ENCODE results near the gene CA5A. TPM values are rescaled to one million over a fixed set of nuclear protein-coding genes. Genes with fewer than 3 reads are reported as not detected.
A peak's percentile ranks its signal among the peaks of the same experiment; 100 is the strongest.
"Not testable (repeated sequence)": the region's sequence is repeated elsewhere in the genome, so short reads cannot be mapped to it uniquely, and the experiment has no call there.

CA5A gene
- total RNA-seq, 2 experiments from 2014 or later: not detected

DNA sequence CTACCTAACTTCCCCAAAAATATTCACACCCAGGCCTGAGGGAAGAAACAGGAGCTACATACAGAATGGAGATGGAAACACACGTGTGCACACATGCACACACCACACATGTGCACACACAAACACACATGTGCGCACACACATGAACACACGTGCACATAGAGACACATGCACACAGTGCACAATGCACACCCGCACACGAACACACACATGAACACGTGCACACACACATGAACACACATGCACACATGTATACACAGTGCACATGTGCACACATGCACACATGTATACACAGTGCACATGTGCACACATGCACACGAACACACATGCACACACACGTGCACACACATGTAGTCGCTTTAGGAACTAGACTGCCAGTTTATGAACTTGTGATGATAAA is 18.8 kb downstream of the CA5A start:
- ATAC-seq: no peak
- Mint-ChIP-seq H3K36me3 (ENCODE audit: low read depth) (no peaks in the 10 kb centered on the region), H3K4me1 (ENCODE audit: low read depth) (peaks cover 2% of the 10 kb centered on the region), H3K27ac (no peak overlapping the region), H3K4me3 (no peak overlapping the region), H3K27me3 (ENCODE audit: low read depth) (peaks cover 6% of the 10 kb centered on the region), H3K9me3 (ENCODE audit: insufficient read depth) (no peaks in the 10 kb centered on the region)
- CTCF ChIA-PET: no interaction called here
- POLR2A ChIA-PET: no interaction called here
- DNase-seq: no peak

DNA sequence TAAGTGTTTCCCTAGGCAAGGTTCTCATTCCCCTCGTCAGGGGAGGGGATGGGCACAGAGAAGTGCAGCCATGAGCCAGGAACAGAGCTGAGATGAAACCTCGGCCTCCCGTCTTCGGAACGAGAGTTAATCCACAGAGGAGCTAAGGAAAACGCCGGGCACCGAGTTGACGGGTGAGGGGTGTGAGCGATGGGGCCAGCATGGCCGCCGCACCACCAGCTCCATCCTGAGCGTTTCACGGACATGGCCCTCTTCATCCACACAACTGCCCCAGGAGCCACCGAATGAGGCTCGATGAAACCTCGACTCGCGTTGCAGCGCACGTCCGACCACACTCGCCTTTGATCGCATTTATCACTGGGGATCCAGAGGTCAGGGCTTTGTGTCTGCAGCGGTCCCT is 21.5 kb downstream of the CA5A start:
- no peaks in the 10 kb centered on the region for H3K36me3 Mint-ChIP-seq (ENCODE audit: low read depth)
- POLR2A ChIA-PET: no interaction called here
- no peak overlapping the region for H3K4me3 Mint-ChIP-seq
- H3K9me3 Mint-ChIP-seq (ENCODE audit: insufficient read depth): no peaks in the 10 kb centered on the region
- no peak for DNase-seq
- CTCF ChIA-PET: interaction anchor here (1.3 to 2.1 kb wide), 2 partner anchors 9 to 136 kb away, joined by 4 to 10 read pairs; no protein-coding TSS in a partner anchor
- ATAC-seq: no peak
- H3K4me1 Mint-ChIP-seq (ENCODE audit: low read depth): peaks cover 6% of the 10 kb centered on the region
- no peak overlapping the region for H3K27ac Mint-ChIP-seq
- peaks cover 6% of the 10 kb centered on the region for H3K27me3 Mint-ChIP-seq (ENCODE audit: low read depth)

DNA sequence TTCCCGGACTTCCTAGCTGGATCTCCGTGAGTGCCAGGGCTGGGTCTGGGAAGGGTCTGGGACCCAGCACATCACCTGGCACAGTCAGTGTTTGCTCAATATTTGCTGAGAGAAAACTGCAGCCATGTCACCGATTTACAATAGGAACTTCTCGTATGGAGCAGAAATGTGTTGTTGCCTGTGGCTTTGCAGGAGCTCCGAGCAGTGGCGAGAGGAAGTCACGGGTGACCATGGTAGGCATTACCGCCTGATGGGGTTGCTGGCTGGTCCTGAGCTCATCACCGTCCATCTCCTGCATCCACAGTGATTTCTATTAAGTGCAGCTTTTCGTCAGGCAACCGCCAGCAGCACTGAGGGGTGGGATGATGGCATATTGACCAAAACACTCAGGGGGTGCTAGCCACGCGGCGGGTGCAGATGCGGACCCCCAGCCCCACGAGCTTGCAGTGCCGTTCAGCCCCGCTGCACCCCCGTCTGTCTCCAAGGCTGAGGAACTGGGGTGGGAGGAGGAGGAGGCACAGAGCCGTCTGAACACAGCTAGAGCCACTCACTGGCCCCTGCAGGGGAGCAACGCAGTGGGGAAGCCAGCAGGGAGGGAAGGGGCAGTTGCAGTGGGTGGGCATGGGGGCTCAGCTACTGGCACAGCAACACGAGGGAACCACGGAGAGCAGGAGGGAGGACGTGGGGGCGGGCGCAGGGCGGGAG is 22.2 kb downstream of the CA5A start:
- not testable (repeated sequence) for H3K36me3 Mint-ChIP-seq (ENCODE audit: low read depth); H3K27ac Mint-ChIP-seq; ATAC-seq; H3K4me3 Mint-ChIP-seq; H3K9me3 Mint-ChIP-seq (ENCODE audit: insufficient read depth); H3K27me3 Mint-ChIP-seq (ENCODE audit: low read depth); DNase-seq
- ChIA-PET POLR2A (interaction anchor here (1.3 kb wide), 1 partner anchor 135 kb away, joined by 3 read pairs; no protein-coding TSS in a partner anchor), CTCF (interaction anchor here (1.3 to 2.1 kb wide), 2 partner anchors 9 to 135 kb away, joined by 4 to 10 read pairs; no protein-coding TSS in a partner anchor)
- H3K4me1 Mint-ChIP-seq (ENCODE audit: low read depth): peaks cover 11% of the 10 kb centered on the region

DNA sequence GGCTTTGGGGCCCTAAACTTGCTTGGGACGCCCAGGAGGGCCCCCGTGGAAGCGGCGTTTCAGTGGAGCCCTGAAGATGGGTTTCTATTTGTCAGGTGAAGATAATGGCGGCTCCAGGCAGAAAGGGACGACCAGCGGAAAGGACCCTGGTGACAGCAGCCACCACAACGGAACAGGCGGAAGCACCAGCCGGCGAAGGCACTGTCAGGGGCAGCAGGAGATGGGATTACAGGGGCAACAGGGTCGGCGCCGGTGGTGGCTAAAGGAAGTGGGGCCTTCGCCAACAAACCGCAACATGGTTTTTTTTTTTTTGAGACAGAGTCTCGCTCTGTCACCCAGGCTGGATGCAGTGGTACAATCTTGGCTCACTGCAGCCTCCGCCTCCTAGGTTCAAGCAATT is 23.6 kb downstream of the CA5A start:
- ATAC-seq; H3K36me3 Mint-ChIP-seq (ENCODE audit: low read depth); H3K9me3 Mint-ChIP-seq (ENCODE audit: insufficient read depth); H3K27ac Mint-ChIP-seq; CTCF ChIA-PET; DNase-seq; H3K27me3 Mint-ChIP-seq (ENCODE audit: low read depth); POLR2A ChIA-PET: not testable (repeated sequence)
- H3K4me3 Mint-ChIP-seq: peak overlapping the region; percentile 15
- peaks cover 15% of the 10 kb centered on the region for H3K4me1 Mint-ChIP-seq (ENCODE audit: low read depth)

DNA sequence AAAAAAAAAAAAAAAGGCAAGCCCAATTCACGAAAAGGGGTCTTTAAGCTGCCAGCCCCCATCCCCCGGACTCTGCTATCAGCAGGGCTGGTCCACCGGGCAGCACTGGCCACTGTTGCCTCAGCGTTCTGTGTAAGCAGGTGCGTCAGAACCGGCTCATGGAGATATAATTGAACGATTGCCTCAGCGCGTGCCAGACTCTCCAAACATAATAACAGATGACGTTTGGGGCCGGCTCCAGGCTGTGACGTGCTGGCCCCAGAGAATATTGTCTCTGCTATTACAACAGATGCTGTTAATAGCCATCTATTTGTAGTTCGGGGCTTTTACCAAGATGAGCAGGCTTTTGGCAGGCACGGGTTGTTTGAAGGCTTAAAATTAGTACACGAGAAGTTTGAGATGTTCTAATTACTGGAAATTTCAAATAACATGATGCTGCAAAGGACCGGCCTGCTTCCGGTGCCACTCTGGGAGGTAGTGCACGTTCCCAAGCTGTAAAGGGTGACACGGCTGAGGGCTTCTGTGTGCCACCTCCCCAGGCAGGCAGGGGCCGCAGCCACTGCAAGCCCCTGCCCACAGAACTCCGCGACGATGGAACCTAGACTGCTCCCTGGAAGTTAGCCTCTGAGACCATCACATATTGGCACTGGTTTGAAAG is 25.1 kb downstream of the CA5A start:
- ChIA-PET CTCF (interaction anchor here (1.5 to 3.0 kb wide), 3 partner anchors 34 to 132 kb away, joined by 6 to 25 read pairs (median 10); no protein-coding TSS in a partner anchor), POLR2A (interaction anchor here (0.6 kb wide), 1 partner anchor 524 kb away, joined by 3 read pairs; no protein-coding TSS in a partner anchor)
- not testable (repeated sequence) for H3K4me3 Mint-ChIP-seq; H3K27ac Mint-ChIP-seq; H3K36me3 Mint-ChIP-seq (ENCODE audit: low read depth); DNase-seq; H3K27me3 Mint-ChIP-seq (ENCODE audit: low read depth); ATAC-seq; H3K9me3 Mint-ChIP-seq (ENCODE audit: insufficient read depth)
- H3K4me1 Mint-ChIP-seq (ENCODE audit: low read depth): peaks cover 15% of the 10 kb centered on the region

DNA sequence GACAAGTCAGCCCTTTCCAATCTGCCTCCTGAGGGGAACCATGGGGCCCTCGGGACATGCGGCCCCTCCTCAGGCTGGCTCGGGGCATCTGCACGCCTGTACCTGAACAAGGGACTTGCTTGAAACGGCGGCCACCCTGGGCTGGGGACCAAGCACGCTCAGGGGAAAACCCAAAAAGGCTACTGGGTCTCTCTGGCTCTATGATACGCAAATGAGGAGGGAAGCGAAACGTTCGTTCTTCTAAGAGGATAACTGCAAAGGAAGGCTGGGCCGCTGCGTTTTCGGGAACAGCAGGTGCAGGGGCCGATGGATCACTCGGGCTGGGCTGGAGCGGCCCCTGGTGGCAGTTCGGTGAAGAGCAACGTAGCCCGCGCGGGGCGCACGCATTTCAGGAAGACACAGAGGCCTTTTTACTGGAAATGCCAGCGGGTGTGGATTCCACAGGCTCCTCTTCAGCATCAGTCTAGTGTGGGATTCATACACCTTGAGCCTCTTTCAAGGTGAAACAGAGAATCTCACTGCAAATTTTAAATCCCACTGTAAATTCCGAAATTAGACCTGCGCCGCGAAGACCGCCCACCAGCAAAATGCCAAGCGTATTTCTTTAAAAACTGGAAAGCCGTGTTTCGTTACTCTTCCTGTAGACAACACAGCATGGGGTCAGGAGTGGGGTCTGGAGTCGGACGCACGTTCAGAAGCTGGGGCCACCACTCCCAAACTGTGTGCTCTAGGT is 27.0 kb downstream of the CA5A start:
- H3K27me3 Mint-ChIP-seq (ENCODE audit: low read depth); H3K36me3 Mint-ChIP-seq (ENCODE audit: low read depth); H3K9me3 Mint-ChIP-seq (ENCODE audit: insufficient read depth); H3K4me3 Mint-ChIP-seq; H3K27ac Mint-ChIP-seq: not testable (repeated sequence)
- ChIA-PET CTCF (interaction anchor here (0.9 to 4.5 kb wide), 10 partner anchors 11 to 130 kb away, joined by 3 to 31 read pairs (median 13); no protein-coding TSS in a partner anchor), POLR2A (interaction anchor here (0.6 to 0.9 kb wide), 2 partner anchors 34 to 41 kb away, joined by 3 read pairs; no protein-coding TSS in a partner anchor)
- ATAC-seq (peak; percentile 88), DNase-seq (peak; percentile 86)
- H3K4me1 Mint-ChIP-seq (ENCODE audit: low read depth): peaks cover 23% of the 10 kb centered on the region

DNA sequence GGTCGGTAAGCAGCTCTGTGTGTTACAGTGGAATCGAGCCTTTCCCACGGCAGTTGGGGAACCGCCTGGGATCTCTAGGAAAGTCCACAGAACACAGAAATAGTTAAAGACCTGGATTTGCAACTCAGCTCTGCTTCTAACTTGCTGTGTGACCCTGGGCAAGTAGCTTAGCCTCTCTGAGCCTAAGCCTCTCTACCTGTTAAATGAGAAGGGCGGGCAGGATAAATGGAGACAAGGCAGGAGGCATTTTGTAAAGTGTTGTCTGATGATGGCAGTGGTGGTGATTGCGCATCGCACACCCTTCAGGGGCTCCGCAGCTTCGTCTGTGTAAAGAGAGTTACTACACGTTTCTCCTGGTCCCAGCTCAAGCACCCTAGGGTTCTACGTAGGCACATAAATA is 28.2 kb downstream of the CA5A start:
- H3K9me3 Mint-ChIP-seq (ENCODE audit: insufficient read depth); H3K27ac Mint-ChIP-seq; DNase-seq; H3K4me3 Mint-ChIP-seq; H3K36me3 Mint-ChIP-seq (ENCODE audit: low read depth); H3K27me3 Mint-ChIP-seq (ENCODE audit: low read depth); ATAC-seq: not testable (repeated sequence)
- ChIA-PET POLR2A (interaction anchor here (0.6 to 0.7 kb wide), 2 partner anchors 36 to 51 kb away, joined by 3 read pairs; no protein-coding TSS in a partner anchor), CTCF (interaction anchor here (0.7 to 4.5 kb wide), 6 partner anchors 10 to 129 kb away, joined by 3 to 31 read pairs (median 16); no protein-coding TSS in a partner anchor)
- peaks cover 25% of the 10 kb centered on the region for H3K4me1 Mint-ChIP-seq (ENCODE audit: low read depth)

DNA sequence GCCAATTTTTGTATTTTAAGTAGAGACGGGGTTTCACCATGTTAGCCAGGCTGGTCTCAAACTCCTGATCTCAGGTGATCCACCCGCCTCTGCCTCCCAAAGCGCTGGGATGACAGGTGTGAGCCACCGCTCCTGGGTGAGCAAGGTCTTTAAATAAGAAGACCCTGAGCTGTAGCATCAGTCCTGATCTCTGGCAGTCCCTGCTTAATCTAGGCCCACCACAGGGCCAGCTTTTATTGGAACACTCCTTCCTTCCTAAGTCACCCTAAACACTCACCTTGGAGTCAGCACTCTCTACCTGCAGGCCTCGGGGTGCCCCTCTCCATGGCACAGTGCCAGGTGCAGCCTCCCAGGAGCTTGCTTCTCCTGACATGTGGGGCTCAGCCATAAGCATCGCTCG is 30.8 kb downstream of the CA5A start:
- CTCF ChIA-PET: interaction anchor here (0.7 to 4.5 kb wide), 8 partner anchors 9 to 127 kb away, joined by 3 to 23 read pairs (median 5); partner anchors contain the start of gene SLC7A5
- DNase-seq; H3K36me3 Mint-ChIP-seq (ENCODE audit: low read depth); H3K9me3 Mint-ChIP-seq (ENCODE audit: insufficient read depth); H3K4me3 Mint-ChIP-seq; POLR2A ChIA-PET; H3K27ac Mint-ChIP-seq; ATAC-seq; H3K27me3 Mint-ChIP-seq (ENCODE audit: low read depth): not testable (repeated sequence)
- H3K4me1 Mint-ChIP-seq (ENCODE audit: low read depth): peaks cover 26% of the 10 kb centered on the region

DNA sequence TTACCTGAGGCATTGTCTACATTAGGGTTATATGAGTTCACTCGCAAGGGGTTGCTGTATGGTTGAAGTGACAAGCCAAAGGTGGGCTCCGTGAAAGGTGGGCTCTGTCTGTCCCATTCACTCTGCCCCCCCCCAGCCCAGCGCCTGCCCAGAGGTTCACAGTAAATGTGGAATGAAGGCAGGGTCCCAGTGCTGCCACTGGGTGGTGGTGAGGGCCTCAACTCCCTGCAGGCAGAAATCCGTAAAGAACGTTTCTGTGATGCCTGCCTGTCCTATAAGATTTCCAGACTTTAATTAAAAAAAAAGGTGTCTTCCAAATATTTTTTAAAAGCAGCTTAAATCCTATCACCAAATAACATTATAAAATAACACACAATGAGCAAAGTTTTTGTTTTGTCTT is 31.4 kb downstream of the CA5A start:
- H3K36me3 Mint-ChIP-seq (ENCODE audit: low read depth); ATAC-seq; H3K4me3 Mint-ChIP-seq; POLR2A ChIA-PET; H3K9me3 Mint-ChIP-seq (ENCODE audit: insufficient read depth); H3K27ac Mint-ChIP-seq; DNase-seq; H3K27me3 Mint-ChIP-seq (ENCODE audit: low read depth): not testable (repeated sequence)
- CTCF ChIA-PET: interaction anchor here (0.7 to 4.5 kb wide), 6 partner anchors 9 to 126 kb away, joined by 3 to 23 read pairs (median 6); partner anchors contain the start of gene SLC7A5
- peaks cover 30% of the 10 kb centered on the region for H3K4me1 Mint-ChIP-seq (ENCODE audit: low read depth)

DNA sequence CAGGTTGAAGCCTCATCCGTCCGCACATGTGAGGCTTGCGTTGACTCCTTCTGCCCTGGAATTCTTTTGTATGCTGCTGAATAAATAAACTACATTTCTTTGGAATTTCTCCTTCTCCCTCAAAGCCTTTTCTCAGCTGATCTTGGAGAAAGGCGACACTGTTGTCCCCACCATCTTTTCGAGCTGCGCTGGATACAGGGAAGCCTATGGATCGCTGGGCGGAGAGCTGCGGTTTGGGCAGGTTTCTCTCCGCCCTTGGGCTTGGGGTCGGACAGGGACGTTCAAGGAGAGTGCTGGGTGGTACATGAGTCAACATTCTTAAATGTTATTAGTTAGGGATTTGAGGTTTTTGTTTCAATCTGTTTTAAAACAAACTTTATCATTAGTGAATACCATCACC is 35.8 kb downstream of the CA5A start:
- POLR2A ChIA-PET: not testable (repeated sequence)

More for the DNA sequence above, 35.8 kb downstream of the CA5A start:
- not testable (repeated sequence) for ATAC-seq; DNase-seq; H3K27me3 Mint-ChIP-seq (ENCODE audit: low read depth); H3K4me3 Mint-ChIP-seq; H3K9me3 Mint-ChIP-seq (ENCODE audit: insufficient read depth); H3K36me3 Mint-ChIP-seq (ENCODE audit: low read depth)
- CTCF ChIA-PET: interaction anchor here (1.1 to 1.2 kb wide), 2 partner anchors 25 to 121 kb away, joined by 4 to 6 read pairs; no protein-coding TSS in a partner anchor
- Mint-ChIP-seq H3K27ac (peak overlapping the region; percentile 43), H3K4me1 (ENCODE audit: low read depth) (peaks cover 47% of the 10 kb centered on the region)

Measured in activated CD8-positive, alpha-beta T cell treated with anti-CD3 and anti-CD28 coated beads, Interleukin-2, amount 10 ng/mL, durations not matched to agents 7 days and 5 days (primary cell).